A673 (cell line): ENCODE measurements around the gene KIT.

Experiments
- CTCF ChIP-seq: fragments of 300-800, 200-600 bp; sonication (generic); conservative IDR thresholded peaks from 2 replicates; pipeline ENCODE4 v1.5.1; 2017; ENCODE audit warnings: low read depth, mild to moderate bottlenecking, antibody characterized with exemption, low read length, moderate library complexity, mixed read lengths
- EZH2 ChIP-seq: fragments of 200-600 bp; sonication (generic); IDR thresholded peaks from 2 replicates; pipeline ENCODE4 v1.6.1; 2017; ENCODE audit warnings: borderline replicate concordance, low read depth, mild to moderate bottlenecking, mixed read lengths, antibody characterized with exemption, low read length; ENCODE audit not compliant: poor library complexity, severe bottlenecking

GRCh38 chr4:54727346-54727745 lies 69.6 kb downstream of the KIT start:
- no peak for TF ChIP-seq CTCF
- TF ChIP-seq EZH2 = no peak
